Cardiac muscle cell (in vitro differentiated cells and primary cell): ENCODE data around the gene TAF13. TPM values are rescaled to one million over a fixed set of nuclear protein-coding genes. Genes with fewer than 3 reads are reported as not detected.

ENCODE experiments used
- DNase-seq, 2 donors: peaks; one replicate each; pipeline versions ENCODE4 v3.0.0 to v3.0.0-alpha.2; 2010 to 2017; ENCODE audit warnings: low read depth in 1 of 2, low spot score in 1 of 2
- H3K27ac ChIP-seq: fragments of 200-600 bp; sonication (generic); 2 replicates; pipeline ENCODE4 v1.5.1; 2016
- H3K27me3 ChIP-seq: fragments of 200-600 bp; sonication (generic); 2 replicates; pipeline ENCODE4 v1.6.0; 2016; ENCODE audit warnings: control low read depth
- H3K36me3 ChIP-seq: fragments of 200-600 bp; sonication (generic); 2 replicates; pipeline ENCODE4 v1.5.1; 2016; ENCODE audit warnings: control low read depth
- H3K4me1 ChIP-seq: fragments of 200-600 bp; sonication (generic); 2 replicates; pipeline ENCODE4 v1.8.1; 2017; ENCODE audit warnings: low read depth, mild to moderate bottlenecking, mixed run types
- H3K4me3 ChIP-seq: fragments of 200-600 bp; sonication (generic); 2 replicates; pipeline ENCODE4 v1.5.1; 2016; ENCODE audit warnings: mild to moderate bottlenecking
- H3K9me3 ChIP-seq: fragments of 200-600 bp; sonication (generic); 2 replicates; pipeline ENCODE4 v1.5.1; 2017; ENCODE audit warnings: low read depth, mild to moderate bottlenecking, control low read depth
- polyA plus RNA-seq: library from polyadenylated mRNA; unstranded; fragments of >200 nt; fragmentation: Nextera tagmentation; extraction: Ambion mirVana; gene quantifications from 2 replicates; pipeline ENCODE4 v1.2.1, GENCODE V29; 2016
- total RNA-seq: library from RNA; depleted of rRNA; stranded (reverse); fragments of >200 nt; gene quantifications from 2 replicates; pipeline ENCODE4 v1.2.3, GENCODE V29; 2016
- TF ChIP-seq, protein P1 (sequence below): IDR thresholded peaks from 2 replicates; pipeline ENCODE4 v1.5.1; 2012; ENCODE audit warnings: low read depth, mild to moderate bottlenecking, low read length

TAF13 gene
- total and polyA plus RNA-seq, 2 experiments from 2014 or later = 7.2 to 14.0 TPM

DNA sequence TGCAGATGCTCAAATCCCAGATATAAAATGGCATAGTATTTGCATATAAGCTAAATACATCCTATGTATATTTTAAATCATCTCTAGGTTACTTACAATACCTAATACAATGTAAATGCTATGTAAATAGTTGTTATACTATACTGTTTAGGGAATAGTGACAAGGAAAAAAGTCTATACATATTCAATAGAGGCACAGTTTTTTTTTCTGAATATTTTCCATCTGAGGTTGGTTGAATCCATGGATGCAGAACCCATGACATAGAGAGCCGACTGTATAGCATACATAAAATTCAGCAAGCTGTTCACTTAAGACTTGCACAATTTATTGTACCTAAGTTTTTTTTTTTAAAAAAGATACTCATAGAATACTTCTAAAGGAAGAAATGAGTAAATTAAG lies 6.5 kb downstream of the TAF13 start:
- H3K4me1 ChIP-seq = no peaks in the 10 kb centered on the region
- no peak for DNase-seq
- TF ChIP-seq, protein P1, sequence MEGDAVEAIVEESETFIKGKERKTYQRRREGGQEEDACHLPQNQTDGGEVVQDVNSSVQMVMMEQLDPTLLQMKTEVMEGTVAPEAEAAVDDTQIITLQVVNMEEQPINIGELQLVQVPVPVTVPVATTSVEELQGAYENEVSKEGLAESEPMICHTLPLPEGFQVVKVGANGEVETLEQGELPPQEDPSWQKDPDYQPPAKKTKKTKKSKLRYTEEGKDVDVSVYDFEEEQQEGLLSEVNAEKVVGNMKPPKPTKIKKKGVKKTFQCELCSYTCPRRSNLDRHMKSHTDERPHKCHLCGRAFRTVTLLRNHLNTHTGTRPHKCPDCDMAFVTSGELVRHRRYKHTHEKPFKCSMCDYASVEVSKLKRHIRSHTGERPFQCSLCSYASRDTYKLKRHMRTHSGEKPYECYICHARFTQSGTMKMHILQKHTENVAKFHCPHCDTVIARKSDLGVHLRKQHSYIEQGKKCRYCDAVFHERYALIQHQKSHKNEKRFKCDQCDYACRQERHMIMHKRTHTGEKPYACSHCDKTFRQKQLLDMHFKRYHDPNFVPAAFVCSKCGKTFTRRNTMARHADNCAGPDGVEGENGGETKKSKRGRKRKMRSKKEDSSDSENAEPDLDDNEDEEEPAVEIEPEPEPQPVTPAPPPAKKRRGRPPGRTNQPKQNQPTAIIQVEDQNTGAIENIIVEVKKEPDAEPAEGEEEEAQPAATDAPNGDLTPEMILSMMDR = no peak
- H3K4me3 ChIP-seq = no peak overlapping the region
- no peaks in the 10 kb centered on the region for H3K27me3 ChIP-seq
- no peak overlapping the region for H3K27ac ChIP-seq
- H3K9me3 ChIP-seq = no peaks in the 10 kb centered on the region
- H3K36me3 ChIP-seq = peaks cover 4% of the 10 kb centered on the region

GRCh38 chr1:109067883-109068282 lies 7.9 kb downstream of the TAF13 start:
- TF ChIP-seq, protein P1 = no peak
- H3K27ac ChIP-seq = no peak overlapping the region
- H3K27me3 ChIP-seq = no peaks in the 10 kb centered on the region
- H3K36me3 ChIP-seq = peaks cover 9% of the 10 kb centered on the region
- DNase-seq = no peak
- no peaks in the 10 kb centered on the region for H3K9me3 ChIP-seq
- H3K4me1 ChIP-seq = no peaks in the 10 kb centered on the region
- H3K4me3 ChIP-seq = no peak overlapping the region

DNA sequence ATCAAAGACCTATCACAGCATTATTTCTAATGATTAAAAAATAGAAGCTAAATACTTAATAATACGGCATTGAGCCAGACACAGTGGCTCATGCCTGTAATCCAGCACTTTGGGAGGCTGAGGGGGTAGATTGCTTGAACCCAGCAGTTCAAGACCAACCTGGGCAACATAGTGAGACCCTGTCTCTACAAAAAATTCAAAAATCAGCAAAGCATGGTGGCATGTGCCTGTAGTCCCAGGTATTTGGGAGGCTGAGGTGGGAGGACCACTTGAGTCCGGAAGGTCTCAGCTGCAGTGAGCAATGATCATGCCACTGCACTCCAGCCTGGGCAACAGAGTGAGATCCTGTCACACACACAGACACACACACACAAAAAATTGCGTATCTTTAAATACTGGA lies 10.7 kb downstream of the TAF13 start:
- no peak overlapping the region for H3K27ac ChIP-seq
- DNase-seq = no peak
- H3K36me3 ChIP-seq = peaks cover 15% of the 10 kb centered on the region
- TF ChIP-seq, protein P1 = no peak
- no peak overlapping the region for H3K4me3 ChIP-seq
- no peaks in the 10 kb centered on the region for H3K9me3 ChIP-seq
- H3K27me3 ChIP-seq = no peaks in the 10 kb centered on the region
- H3K4me1 ChIP-seq = no peaks in the 10 kb centered on the region

- no peaks in the 10 kb centered on the region for H3K9me3 ChIP-seq
- H3K4me1 ChIP-seq = no peaks in the 10 kb centered on the region
- no peak for DNase-seq
- TF ChIP-seq, protein P1 = no peak
- H3K4me3 ChIP-seq = no peak overlapping the region
- peaks cover 15% of the 10 kb centered on the region for H3K36me3 ChIP-seq
- no peak overlapping the region for H3K27ac ChIP-seq
- H3K27me3 ChIP-seq = no peaks in the 10 kb centered on the region
Measured at GRCh38 chr1:109061183-109061582, 14.6 kb downstream of the TAF13 start.

- peaks cover 15% of the 10 kb centered on the region for H3K36me3 ChIP-seq
- DNase-seq = no peak
- no peak overlapping the region for H3K27ac ChIP-seq
- TF ChIP-seq, protein P1 = no peak
- no peak overlapping the region for H3K4me3 ChIP-seq
- H3K9me3 ChIP-seq = no peaks in the 10 kb centered on the region
- no peaks in the 10 kb centered on the region for H3K4me1 ChIP-seq
- H3K27me3 ChIP-seq = no peaks in the 10 kb centered on the region
Measured at GRCh38 chr1:109060707-109061106, 15.1 kb downstream of the TAF13 start.

DNA sequence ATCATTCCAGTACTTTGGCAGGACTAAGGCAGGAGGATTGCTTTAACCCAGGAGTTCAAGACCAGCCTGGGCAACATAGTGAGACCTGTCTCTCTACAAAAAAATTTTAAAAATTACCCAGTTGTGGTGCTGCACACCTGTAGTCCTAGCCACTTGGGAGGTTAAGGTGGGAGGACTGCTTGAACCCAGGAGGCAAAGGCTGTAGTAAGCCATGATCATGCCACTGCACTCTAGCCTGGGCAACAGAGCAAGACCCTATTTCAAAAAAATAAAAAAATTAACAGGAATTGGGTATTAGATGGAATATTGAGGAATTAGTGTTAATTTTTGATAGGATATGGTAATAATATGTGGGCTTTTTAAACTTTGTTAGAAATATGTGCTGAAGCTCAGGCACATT lies 16.8 kb downstream of the TAF13 start:
- TF ChIP-seq, protein P1 = no peak
- Histone ChIP-seq H3K4me3 (no peak overlapping the region), H3K27ac (no peak overlapping the region), H3K9me3 (no peaks in the 10 kb centered on the region), H3K4me1 (no peaks in the 10 kb centered on the region), H3K27me3 (no peaks in the 10 kb centered on the region), H3K36me3 (peaks cover 9% of the 10 kb centered on the region)
- DNase-seq = no peak
